HEK293T (cell line): Measurements from ENCODE around the gene PPP1R1A.

Experiments used
- CTCF ChIA-PET: fragments of 350-600 bp; formaldehyde crosslinking; extraction: SDS; loops from one replicate; lab custom pipeline; 2021; ENCODE audit warnings: antibody characterized with exemption, inconsistent platforms; lab: Yijun Ruan, JAX
- POLR2A ChIA-PET: fragments of 350-600 bp; formaldehyde crosslinking; extraction: SDS; loops from one replicate; lab custom pipeline; 2020; ENCODE audit warnings: antibody characterized with exemption, inconsistent platforms; lab: Yijun Ruan, JAX
- DNase-seq: peaks from one replicate; pipeline ENCODE4 v3.0.0; 2012; ENCODE audit warnings: mixed read lengths; ENCODE audit errors: extremely low spot score
- ARNT ChIP-seq: fragments of 450-650 bp; IDR thresholded peaks from 2 replicates; pipeline ENCODE4 v1.6.1; 2017; ENCODE audit warnings: mild to moderate bottlenecking
- BHLHE40 ChIP-seq: fragments of 450-650 bp; IDR thresholded peaks from 2 replicates; pipeline ENCODE4 v1.6.1; 2016; ENCODE audit warnings: mild to moderate bottlenecking, moderate library complexity, borderline replicate concordance
- CTBP1 ChIP-seq: fragments of 450-650 bp; IDR thresholded peaks from 2 replicates; pipeline ENCODE4 v1.6.1; 2016; ENCODE audit warnings: borderline replicate concordance
- ELF4 ChIP-seq: fragments of 450-650 bp; IDR thresholded peaks from 2 replicates; pipeline ENCODE4 v1.6.1; 2017; ENCODE audit warnings: antibody characterized with exemption
- FOXA1 ChIP-seq: fragments of 450-650 bp; IDR thresholded peaks from 2 replicates; pipeline ENCODE4 v1.6.1; 2016; ENCODE audit warnings: mild to moderate bottlenecking
- FOXK2 ChIP-seq: fragments of 450-650 bp; IDR thresholded peaks from 2 replicates; pipeline ENCODE4 v1.6.1; 2016; ENCODE audit warnings: mild to moderate bottlenecking
- FOXM1 ChIP-seq: fragments of 450-650 bp; IDR thresholded peaks from 2 replicates; pipeline ENCODE4 v1.6.1; 2017; ENCODE audit warnings: mild to moderate bottlenecking, borderline replicate concordance
- HDGF ChIP-seq: fragments of 450-650 bp; IDR thresholded peaks from 2 replicates; pipeline ENCODE4 v1.6.1; 2017; ENCODE audit warnings: antibody characterized with exemption, borderline replicate concordance
- L3MBTL2 ChIP-seq: fragments of 450-650 bp; conservative IDR thresholded peaks from 2 replicates; pipeline ENCODE4 v1.6.1; 2016; ENCODE audit warnings: mild to moderate bottlenecking
- LEF1 ChIP-seq: fragments of 450-650 bp; IDR thresholded peaks from 2 replicates; pipeline ENCODE4 v1.6.1; 2017; ENCODE audit warnings: mild to moderate bottlenecking, borderline replicate concordance
- NFRKB ChIP-seq: fragments of 450-650 bp; IDR thresholded peaks from 2 replicates; pipeline ENCODE4 v1.6.1; 2016; ENCODE audit warnings: mild to moderate bottlenecking, moderate library complexity
- SP1 ChIP-seq: fragments of 450-650 bp; IDR thresholded peaks from 2 replicates; pipeline ENCODE4 v1.6.1; 2017
- SUZ12 ChIP-seq: fragments of 450-650 bp; IDR thresholded peaks from 2 replicates; pipeline ENCODE4 v1.6.1; 2016; ENCODE audit warnings: mild to moderate bottlenecking
- TARDBP ChIP-seq: fragments of 450-650 bp; IDR thresholded peaks from 2 replicates; pipeline ENCODE4 v1.6.1; 2016
- ZNF384 ChIP-seq: fragments of 450-650 bp; IDR thresholded peaks from 2 replicates; pipeline ENCODE4 v1.6.1; 2016
- TF ChIP-seq, protein P1 (sequence below): fragments of 450-650 bp; IDR thresholded peaks from 2 replicates; pipeline ENCODE4 v1.6.1; 2016

The PPP1R1A gene

DNA sequence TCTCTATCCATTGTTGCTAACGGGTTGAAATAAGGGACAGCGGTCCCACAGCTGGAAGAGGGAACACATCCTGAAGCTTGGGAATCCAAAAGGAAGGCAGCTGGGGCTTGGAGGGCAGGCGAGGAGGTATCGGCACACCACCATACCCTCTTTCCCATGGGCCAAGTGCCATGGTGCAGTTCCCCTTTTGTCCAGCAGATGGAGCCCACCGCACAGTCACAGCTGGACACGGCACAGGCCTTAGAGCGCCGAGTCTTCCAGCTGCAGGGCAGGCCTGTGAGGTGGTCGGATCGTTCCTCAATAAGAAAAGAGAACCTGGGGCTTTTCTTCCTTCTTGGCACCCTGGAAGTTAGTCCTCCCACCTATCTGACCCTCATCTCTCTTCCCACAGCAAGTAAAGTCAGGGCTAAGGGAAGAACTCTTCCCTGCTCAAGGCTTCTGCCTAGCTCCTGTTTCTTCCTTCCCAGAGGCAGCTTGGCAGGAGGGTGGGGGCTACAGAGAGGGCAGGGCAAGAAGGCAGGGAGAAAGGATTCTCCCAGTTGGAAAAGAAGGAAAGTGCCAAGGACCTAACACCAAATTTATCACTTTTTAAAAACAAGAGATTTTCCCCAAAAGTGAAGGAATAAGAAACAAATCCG is 8.6 kb downstream of the PPP1R1A start:
- peak; percentile 88 for DNase-seq
- ChIA-PET CTCF (interaction anchor here (0.8 to 1.4 kb wide), 16 partner anchors 9 to 380 kb away, joined by 3 to 21 read pairs (median 4); partner anchors contain the start of gene PDE1B), POLR2A (interaction anchor here (0.6 to 0.9 kb wide), 2 partner anchors 16 to 19 kb away, joined by 3 read pairs; no protein-coding TSS in a partner anchor)
- TF ChIP-seq FOXK2 (no peak), BHLHE40 (no peak), CTBP1 (no peak)

DNA sequence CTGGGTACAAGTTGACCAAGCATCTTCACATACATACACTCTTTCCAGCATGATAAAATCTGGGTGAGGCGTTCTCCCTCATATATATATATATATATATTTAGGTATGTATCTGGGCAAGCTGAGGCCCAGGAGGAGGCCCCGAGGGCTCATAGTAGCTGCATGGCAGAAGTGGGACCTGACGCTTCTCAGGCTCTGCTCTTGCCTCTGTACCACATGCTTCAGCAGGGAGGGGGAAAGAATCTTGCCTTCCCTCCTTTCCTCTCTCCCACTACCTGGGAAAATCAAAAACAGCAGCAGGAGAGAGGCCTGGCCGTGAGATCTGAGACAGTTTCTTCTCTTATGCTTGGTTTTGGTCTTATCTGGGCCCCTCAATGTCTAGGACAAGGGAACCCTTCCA is 9.2 kb downstream of the PPP1R1A start:
- CTCF ChIA-PET = interaction anchor here (0.8 to 1.4 kb wide), 10 partner anchors 12 to 380 kb away, joined by 3 to 21 read pairs (median 4); partner anchors contain the start of gene PDE1B
- no peak for TF ChIP-seq LEF1
- TF ChIP-seq SP1 = no peak
- TF ChIP-seq HDGF = no peak
- TF ChIP-seq ARNT = no peak
- TF ChIP-seq BHLHE40 = no peak
- TF ChIP-seq NFRKB = no peak
- TF ChIP-seq, protein P1, sequence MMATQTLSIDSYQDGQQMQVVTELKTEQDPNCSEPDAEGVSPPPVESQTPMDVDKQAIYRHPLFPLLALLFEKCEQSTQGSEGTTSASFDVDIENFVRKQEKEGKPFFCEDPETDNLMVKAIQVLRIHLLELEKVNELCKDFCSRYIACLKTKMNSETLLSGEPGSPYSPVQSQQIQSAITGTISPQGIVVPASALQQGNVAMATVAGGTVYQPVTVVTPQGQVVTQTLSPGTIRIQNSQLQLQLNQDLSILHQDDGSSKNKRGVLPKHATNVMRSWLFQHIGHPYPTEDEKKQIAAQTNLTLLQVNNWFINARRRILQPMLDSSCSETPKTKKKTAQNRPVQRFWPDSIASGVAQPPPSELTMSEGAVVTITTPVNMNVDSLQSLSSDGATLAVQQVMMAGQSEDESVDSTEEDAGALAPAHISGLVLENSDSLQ = no peak
- TF ChIP-seq FOXA1 = no peak
- TF ChIP-seq L3MBTL2 = no peak
- TF ChIP-seq CTBP1 = no peak
- TF ChIP-seq FOXM1 = no peak
- TF ChIP-seq SUZ12 = no peak
- no peak for TF ChIP-seq TARDBP
- TF ChIP-seq ZNF384 = no peak
- POLR2A ChIA-PET = interaction anchor here (0.6 kb wide), 1 partner anchor 20 kb away, joined by 3 read pairs; no protein-coding TSS in a partner anchor
- no peak for DNase-seq

DNA sequence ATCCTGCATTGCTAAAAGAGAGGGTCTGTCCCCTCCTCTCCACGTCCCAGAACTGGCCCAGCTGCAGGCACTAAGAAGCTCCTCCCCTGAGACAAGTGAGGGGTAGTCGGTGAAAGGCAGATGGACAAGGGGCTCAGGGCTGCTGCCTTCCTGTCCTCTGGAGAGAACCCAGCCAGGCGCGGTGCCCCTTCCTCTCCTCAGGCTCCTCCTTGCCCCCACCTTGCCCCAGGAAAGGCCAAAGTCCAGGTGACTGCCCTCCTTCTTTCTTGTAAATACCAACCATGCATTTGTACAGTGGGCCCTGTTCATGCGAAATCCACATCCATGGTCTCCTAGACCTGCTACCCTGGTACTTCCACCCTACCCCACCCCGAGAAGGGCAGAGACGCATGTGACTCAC is 9.7 kb downstream of the PPP1R1A start:
- no peak for TF ChIP-seq ELF4
- no peak for TF ChIP-seq LEF1
- no peak for TF ChIP-seq SP1
- no peak for TF ChIP-seq SUZ12
- TF ChIP-seq FOXK2 = no peak
- TF ChIP-seq ZNF384 = no peak
- no peak for TF ChIP-seq FOXM1
- TF ChIP-seq, protein P1 = no peak
- TF ChIP-seq BHLHE40 = no peak
- no peak for TF ChIP-seq NFRKB
- TF ChIP-seq TARDBP = no peak
- no peak for TF ChIP-seq CTBP1
- no peak for TF ChIP-seq HDGF
- TF ChIP-seq FOXA1 = no peak
- ChIA-PET CTCF (interaction anchor here (1.3 kb wide), 1 partner anchor 12 kb away, joined by 4 read pairs; no protein-coding TSS in a partner anchor), POLR2A (no interaction called here)
- no peak for DNase-seq

DNA sequence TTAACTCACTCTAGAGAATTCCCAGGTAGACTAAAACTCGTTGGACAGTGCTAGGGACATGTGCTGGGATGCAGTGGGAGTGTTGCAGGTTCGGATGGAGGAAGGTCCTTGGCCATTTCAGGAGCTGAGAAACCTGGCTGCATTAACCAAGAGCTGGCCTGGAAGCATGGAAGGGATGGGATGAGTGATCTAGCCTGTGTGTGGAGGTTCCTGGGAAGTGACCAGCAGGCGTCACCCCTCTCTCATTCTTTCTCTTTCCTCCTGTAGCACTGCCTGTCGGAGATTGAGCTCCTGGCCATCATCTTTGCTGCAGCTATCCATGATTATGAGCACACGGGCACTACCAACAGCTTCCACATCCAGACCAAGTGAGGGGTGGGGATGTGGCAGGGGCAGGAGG is 15.6 kb downstream of the PPP1R1A start:
- CTCF ChIA-PET = interaction anchor here (0.6 to 1.1 kb wide), 2 partner anchors 10 to 12 kb away, joined by 3 read pairs; no protein-coding TSS in a partner anchor
- POLR2A ChIA-PET = no interaction called here
- TF ChIP-seq HDGF (no peak), ZNF384 (no peak), ARNT (no peak), BHLHE40 (no peak), FOXM1 (no peak)
- no peak for DNase-seq

DNA sequence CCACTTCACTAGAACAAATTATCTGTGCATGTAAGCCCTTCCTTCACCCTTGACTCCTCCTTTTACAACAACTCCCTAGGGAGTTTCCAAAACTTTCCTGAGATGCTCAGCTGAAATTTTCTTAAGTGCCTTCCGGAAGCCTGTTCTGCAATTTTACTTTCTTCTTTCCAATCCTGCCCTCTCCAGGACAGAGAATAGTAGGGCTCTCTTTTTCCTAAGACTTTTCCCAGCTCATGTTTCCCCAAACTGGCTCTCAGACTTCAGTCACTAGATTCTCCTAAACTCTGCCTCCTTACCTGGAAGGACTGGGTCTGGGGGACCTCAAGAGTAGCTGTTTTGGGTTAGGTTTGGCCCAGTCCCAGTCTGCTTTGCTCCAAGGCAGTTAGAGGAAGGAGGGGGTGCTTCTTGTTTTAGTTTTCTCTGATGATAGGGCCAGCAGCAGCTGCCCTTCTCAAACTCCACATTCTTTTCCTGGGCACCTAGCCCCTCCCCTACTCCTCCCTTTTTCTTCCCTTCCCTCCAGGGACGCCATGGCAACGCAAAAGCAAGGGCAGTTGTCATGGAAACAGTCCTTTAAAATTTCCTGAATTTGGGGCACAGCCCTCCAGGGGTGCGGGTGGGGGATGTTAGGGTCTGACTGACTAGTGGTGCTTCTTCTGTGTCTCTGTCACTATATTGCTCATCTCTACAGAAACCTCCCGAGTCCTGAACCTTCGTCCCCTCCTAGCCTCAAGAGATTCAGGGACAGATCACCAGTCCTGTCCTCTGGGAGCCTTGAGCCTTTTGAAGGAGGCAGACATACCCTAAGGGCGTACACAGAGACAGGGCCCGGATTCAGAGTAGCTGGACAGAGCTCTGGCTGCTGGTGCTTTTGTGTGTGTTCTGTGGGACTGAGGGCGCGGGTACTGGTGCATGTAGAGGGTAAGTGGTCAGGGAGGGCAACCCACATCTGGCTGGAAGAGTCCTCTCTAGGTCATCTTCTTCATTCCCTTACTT is 17.0 kb downstream of the PPP1R1A start:
- TF ChIP-seq TARDBP (no peak), ZNF384 (no peak), ARNT (no peak)
- DNase-seq = no peak
- ChIA-PET POLR2A (no interaction called here), CTCF (interaction anchor here (0.9 to 1.7 kb wide), 2 partner anchors 8 to 44 kb away, joined by 3 to 7 read pairs; no protein-coding TSS in a partner anchor)

DNA sequence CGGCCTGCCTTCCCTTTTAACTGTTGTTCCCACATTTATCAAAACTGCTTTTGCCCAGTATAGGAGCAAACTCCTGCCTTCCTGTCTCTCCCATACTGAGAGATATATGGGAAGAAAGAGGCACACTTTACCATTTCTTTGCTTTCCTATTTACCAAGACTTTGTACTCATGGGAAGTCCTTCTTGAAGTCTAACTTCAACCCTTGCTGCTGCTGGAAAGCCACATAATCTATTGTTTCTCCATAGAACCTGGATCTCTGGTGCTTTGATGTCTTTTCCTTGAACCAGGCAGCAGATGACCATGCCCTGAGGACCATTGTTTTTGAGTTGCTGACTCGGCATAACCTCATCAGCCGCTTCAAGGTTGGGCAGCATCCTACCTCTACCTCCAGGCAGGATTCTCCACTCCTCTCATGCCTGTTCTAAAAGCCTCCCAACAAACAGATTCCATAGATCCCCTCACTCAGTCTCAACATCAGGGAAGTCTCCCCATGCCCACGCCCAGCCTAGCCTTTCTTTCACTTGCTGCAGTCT is 18.4 kb downstream of the PPP1R1A start:
- DNase-seq = no peak
- ChIA-PET POLR2A (no interaction called here), CTCF (interaction anchor here (1.7 kb wide), 1 partner anchor 43 kb away, joined by 7 read pairs; no protein-coding TSS in a partner anchor)
- no peak for TF ChIP-seq FOXA1
- TF ChIP-seq FOXK2 = no peak
- TF ChIP-seq ELF4 = no peak
- TF ChIP-seq, protein P1 = no peak
- no peak for TF ChIP-seq BHLHE40
- no peak for TF ChIP-seq ARNT
- no peak for TF ChIP-seq LEF1
- no peak for TF ChIP-seq L3MBTL2
- TF ChIP-seq CTBP1 = no peak
- no peak for TF ChIP-seq SP1
- TF ChIP-seq HDGF = no peak
- TF ChIP-seq FOXM1 = no peak
- TF ChIP-seq ZNF384 = no peak
- no peak for TF ChIP-seq TARDBP
- no peak for TF ChIP-seq NFRKB
- TF ChIP-seq SUZ12 = no peak
